Esophagus muscularis mucosa (tissue), 4 donors: ENCODE data around the gene COL6A1. TPM values are rescaled to one million over a fixed set of nuclear protein-coding genes. Genes with fewer than 3 reads are reported as not detected.

Source experiments
- DNase-seq: peaks from one replicate; pipeline ENCODE4 v3.0.0-alpha.2; 2017; ENCODE audit errors: extremely low spot score
- H3K27ac ChIP-seq, 4 donors: fragments of 200-600 bp; sonication (generic); replicated peaks in 1 of 4; 1 replicate in 3 of 4; 2 replicates in 1 of 4; pipeline ENCODE4 v1.5.1; 2016 to 2019; ENCODE audit warnings: mild to moderate bottlenecking in 1 of 4
- H3K27me3 ChIP-seq, 4 donors: fragments of 200-600 bp; sonication (generic); one replicate each; pipeline versions ENCODE4 v1.5.1 to v1.6.0; 2016 to 2019
- H3K36me3 ChIP-seq, 4 donors: fragments of 200-600 bp; sonication (generic); one replicate each; pipeline ENCODE4 v1.5.1; 2016 to 2019
- H3K4me1 ChIP-seq, 4 donors: fragments of 200-600 bp; sonication (generic); one replicate each; pipeline ENCODE4 v1.5.1; 2016 to 2019
- H3K4me3 ChIP-seq, 4 donors: fragments of 200-600 bp; sonication (generic); 1 replicate in 2 of 4; 2 replicates in 2 of 4; pipeline ENCODE4 v1.5.1; 2016 to 2019; ENCODE audit warnings: mild to moderate bottlenecking in 4 of 4, moderate library complexity in 1 of 4
- H3K9me3 ChIP-seq, 4 donors: fragments of 200-600 bp; sonication (generic); 1 replicate in 3 of 4; 2 replicates in 1 of 4; pipeline ENCODE4 v1.5.1; 2016 to 2019
- CTCF ChIP-seq, 3 experiments: fragments of 200-600 bp in 2 of 3; fragments of 450-650 bp in 1 of 3; sonication (generic) in 2 of 3; IDR thresholded peaks; one replicate each; pipeline ENCODE4 v1.5.1; 2017 to 2019; ENCODE audit warnings: antibody characterized with exemption in 3 of 3, mild to moderate bottlenecking in 2 of 3, moderate library complexity in 1 of 3
- EP300 ChIP-seq: sonication (generic); formaldehyde crosslinking; IDR thresholded peaks from one replicate; pipeline ENCODE4 v1.6.1; 2017; ENCODE audit warnings: antibody characterized with exemption
- POLR2A ChIP-seq: fragments of 450-650 bp; IDR thresholded peaks from one replicate; pipeline ENCODE4 v1.6.1; 2017; ENCODE audit warnings: antibody characterized with exemption, moderate library complexity, mild to moderate bottlenecking, low read depth
- POLR2AphosphoS5 ChIP-seq, 2 donors: sonication (generic); formaldehyde crosslinking; IDR thresholded peaks; one replicate each; pipeline ENCODE4 v1.6.1; 2017; ENCODE audit warnings: antibody characterized with exemption in 2 of 2
- WGBS: methylation state at CpG from one replicate; pipeline ENCODE4 v1.1.5; 2018; 5-methylcytosine and 5-hydroxymethylcytosine counted together
- intact Hi-C: fragments of 100-400 bp; cut with DNase I; formaldehyde crosslinking; loops from one replicate; pipeline ENCODE4 v1.15.1; 2023
- total RNA-seq, 4 donors: library from RNA; depleted of rRNA; stranded (reverse); fragments of >200 nt; gene quantifications; one replicate each; pipeline versions ENCODE4 v1.1.0 to v1.2.1, GENCODE V29; 2016

COL6A1 gene
- total RNA-seq, 4 donors from 2014 or later = 646 to 1,432 (median 1,078) TPM

DNA sequence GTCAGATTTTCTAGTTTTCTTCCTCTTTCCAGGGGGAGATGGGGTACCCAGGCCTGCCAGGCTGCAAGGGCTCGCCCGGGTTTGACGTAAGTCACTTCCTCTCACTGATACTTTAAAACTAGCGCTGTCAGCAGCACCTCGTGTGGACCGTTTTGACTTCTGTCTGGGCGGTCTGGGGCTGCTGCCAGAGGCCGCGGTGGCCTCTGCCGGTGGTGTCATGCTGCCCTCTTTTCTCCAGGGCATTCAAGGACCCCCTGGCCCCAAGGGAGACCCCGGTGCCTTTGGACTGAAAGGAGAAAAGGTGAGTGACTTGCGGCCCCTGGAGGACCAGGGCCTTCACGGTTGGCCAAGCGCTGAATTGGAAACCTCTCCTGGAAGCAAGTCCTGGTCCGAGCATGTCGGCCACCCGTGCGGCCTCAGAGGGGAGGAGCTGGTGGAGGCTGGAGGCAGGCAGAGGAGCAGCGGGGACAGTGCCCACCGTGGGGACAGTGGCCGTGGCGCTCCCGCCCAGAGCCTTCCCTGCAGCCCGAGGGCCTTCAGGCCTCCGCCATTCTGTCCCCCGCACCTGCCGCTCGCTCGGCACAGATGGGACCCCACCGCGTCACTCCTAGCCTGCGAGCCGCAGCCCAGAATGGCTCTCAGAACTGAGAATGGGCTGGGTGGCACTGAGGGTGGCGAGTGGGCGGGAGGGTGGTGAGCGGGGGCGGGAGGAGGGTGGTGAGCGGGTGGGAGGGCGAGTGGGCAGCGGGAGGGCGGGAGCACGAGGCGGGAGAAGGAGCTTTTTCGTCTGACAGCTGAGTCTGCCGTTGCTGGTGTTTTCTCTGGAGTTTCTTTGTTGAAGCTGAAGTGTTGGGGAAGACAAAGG is 9.4 kb downstream of the COL6A1 start:
- H3K27ac ChIP-seq = peak overlapping the region; percentile 79 to 85 (median 81)
- H3K36me3 ChIP-seq = peaks cover 73 to 95% (median 93%) of the 10 kb centered on the region in 4 donors
- H3K9me3 ChIP-seq = no peaks in the 10 kb centered on the region
- H3K4me3 ChIP-seq = no peak overlapping the region
- TF ChIP-seq EP300 = no peak
- no peak for TF ChIP-seq POLR2AphosphoS5 (IDR thresholded peaks at IDR 0.05)
- TF ChIP-seq CTCF (IDR thresholded peaks at IDR 0.05) = no peak
- no peak for TF ChIP-seq POLR2A
- DNase-seq = no peak
- WGBS = 80% methylated on average over 38 of the region's 45 CpGs
- intact Hi-C loops = no loop called here
- H3K27me3 ChIP-seq = no peaks in the 10 kb centered on the region
- H3K4me1 ChIP-seq = peaks cover 5 to 96% (median 93%) of the 10 kb centered on the region in 4 donors

- H3K36me3 ChIP-seq = peaks cover 76 to 95% (median 93%) of the 10 kb centered on the region in 4 donors
Measured at GRCh38 chr21:45991606-45992300, 10.2 kb downstream of the COL6A1 start.

DNA sequence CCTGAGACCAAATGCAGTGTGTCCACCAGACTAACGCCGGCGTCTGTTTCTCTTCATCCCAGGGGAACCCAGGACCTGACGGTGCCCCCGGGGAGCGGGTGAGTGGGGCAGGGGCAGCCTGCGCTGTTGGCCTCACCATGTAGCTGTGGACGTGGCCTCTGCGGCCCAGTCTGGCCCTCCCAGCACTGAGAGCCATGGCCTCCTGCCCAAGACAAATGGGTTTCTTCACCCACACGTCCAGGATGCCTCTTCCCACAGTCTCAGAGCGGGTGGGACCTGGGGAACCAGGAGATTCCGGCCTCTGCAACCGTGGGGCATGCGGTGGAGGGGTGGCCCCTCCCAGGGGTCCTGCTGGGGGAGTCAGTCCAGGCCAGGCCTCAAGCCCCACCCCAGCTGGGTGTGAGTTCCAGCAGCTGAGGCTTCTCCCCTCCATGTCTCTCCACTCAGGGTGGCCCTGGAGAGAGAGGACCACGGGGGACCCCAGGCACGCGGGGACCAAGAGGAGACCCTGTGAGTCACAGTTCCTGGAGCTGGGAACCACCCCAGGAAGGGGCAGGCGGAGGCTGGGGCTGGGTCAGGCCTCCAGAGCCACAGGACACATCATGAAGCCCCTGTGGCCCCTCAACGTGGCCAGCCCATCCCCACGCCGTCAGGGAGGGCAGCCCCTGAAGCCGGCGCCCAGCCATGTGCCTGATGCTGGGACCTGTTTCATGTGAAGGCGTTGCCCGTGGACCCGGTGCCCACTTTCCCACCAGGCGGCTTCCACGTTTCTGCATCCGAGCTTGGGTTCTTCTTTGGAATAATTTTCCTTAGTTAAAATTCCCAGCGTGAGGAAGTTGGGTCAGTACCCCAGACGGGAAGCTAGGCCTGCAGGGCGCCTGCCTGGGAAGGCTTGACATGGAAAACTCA is 11.0 kb downstream of the COL6A1 start:
- peak in 1 of 2 donors; percentile 34 for TF ChIP-seq POLR2AphosphoS5 (IDR thresholded peaks at IDR 0.05)
- TF ChIP-seq EP300 = no peak
- TF ChIP-seq POLR2A = no peak
- WGBS = 82% methylated on average over 18 of the region's 32 CpGs
- Histone ChIP-seq H3K27ac (peak overlapping the region; percentile 79 to 85 (median 81)), H3K27me3 (no peaks in the 10 kb centered on the region), H3K4me3 (no peak overlapping the region), H3K36me3 (peaks cover 76 to 95% (median 93%) of the 10 kb centered on the region in 4 donors), H3K9me3 (no peaks in the 10 kb centered on the region), H3K4me1 (peaks cover 3 to 91% (median 83%) of the 10 kb centered on the region in 4 donors)
- no peak for DNase-seq
- intact Hi-C loops = no loop called here

More at GRCh38 chr21:45991606-45992300, 10.2 kb downstream of the COL6A1 start:
- TF ChIP-seq POLR2AphosphoS5 (IDR thresholded peaks at IDR 0.05) = no peak
- TF ChIP-seq POLR2A = no peak
- TF ChIP-seq EP300 = no peak
- TF ChIP-seq CTCF (IDR thresholded peaks at IDR 0.05) = no peak
- H3K4me3 ChIP-seq = no peak overlapping the region
- H3K27ac ChIP-seq = peak overlapping the region; percentile 79 to 85 (median 81)
- no peaks in the 10 kb centered on the region for H3K9me3 ChIP-seq
- peaks cover 3 to 96% (median 89%) of the 10 kb centered on the region in 4 donors for H3K4me1 ChIP-seq
- H3K27me3 ChIP-seq = no peaks in the 10 kb centered on the region
- intact Hi-C loops = no loop called here
- 82% methylated on average over 18 of the region's 18 CpGs for whole genome bisulfite sequencing
- DNase-seq = no peak

DNA sequence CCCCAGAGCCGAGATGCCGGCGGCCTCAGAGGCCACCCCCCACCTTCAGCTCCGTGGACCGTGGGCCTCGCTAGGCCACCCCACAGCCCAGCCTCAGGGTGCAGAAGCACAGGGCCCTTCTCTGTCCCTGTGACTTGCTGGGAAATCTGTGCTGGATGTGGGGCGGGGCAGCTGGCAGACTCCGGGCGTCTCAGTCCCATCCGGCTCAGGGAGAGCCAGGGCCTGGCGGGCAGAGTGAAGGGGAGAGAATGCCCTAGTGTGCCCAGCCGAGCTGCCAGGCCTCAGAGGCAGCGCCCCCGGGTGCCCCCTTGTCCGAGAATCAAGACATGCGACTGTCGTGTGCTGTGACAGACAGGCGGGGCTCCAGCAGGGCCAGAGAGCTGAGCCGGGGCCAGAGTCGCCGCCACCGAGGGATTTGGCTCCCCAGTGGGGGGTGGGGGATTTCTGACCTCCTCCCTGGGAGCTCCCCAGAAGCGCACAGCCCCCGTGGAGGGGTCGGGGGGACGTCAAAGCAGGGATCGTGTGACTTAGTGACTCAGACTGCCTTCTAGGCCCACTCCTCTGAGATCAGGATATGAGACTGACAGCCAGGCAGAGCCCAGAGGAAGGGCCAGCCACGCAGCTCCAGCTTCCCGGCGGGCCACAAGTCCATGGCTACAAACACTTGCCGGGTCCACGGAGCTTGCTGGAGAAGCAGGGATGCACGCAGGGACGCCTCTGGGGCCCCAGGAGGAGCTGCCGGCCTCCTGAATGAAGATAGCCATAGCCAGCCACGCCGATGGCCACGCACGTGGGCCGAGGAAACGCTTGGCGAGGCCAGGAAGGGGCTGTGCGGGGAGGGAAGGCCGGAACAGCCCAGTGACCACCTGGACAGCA is 11.9 kb downstream of the COL6A1 start:
- Histone ChIP-seq H3K4me3 (no peak overlapping the region), H3K36me3 (peaks cover 83 to 100% (median 99%) of the 10 kb centered on the region in 4 donors), H3K9me3 (no peaks in the 10 kb centered on the region), H3K4me1 (peaks cover 3 to 97% (median 85%) of the 10 kb centered on the region in 4 donors), H3K27ac (peak overlapping the region; percentile 79 to 85 (median 81)), H3K27me3 (no peaks in the 10 kb centered on the region)
- WGBS = 84% methylated on average over 22 of the region's 44 CpGs
- intact Hi-C loops = no loop called here
- TF ChIP-seq EP300 (no peak), POLR2AphosphoS5 (IDR thresholded peaks at IDR 0.05) (peak in 1 of 2 donors; percentile 31), POLR2A (no peak), CTCF (IDR thresholded peaks at IDR 0.05) (no peak)
- DNase-seq = no peak
